NCI-H2107 treated with DMSO at 0.1 percent for 48 hours (cell line): Measurements from ENCODE around the gene BCL6.

Experiments
- DNase-seq: peaks from one replicate; lab custom pipeline; 2025; ENCODE audit not compliant: unreplicated experiment; lab: John Stamatoyannopoulos, UW

The BCL6 gene

GRCh38 chr3:187719628-187720336 is 25.5 kb downstream of the BCL6 start:
- peak; percentile 95 for DNase-seq

DNA sequence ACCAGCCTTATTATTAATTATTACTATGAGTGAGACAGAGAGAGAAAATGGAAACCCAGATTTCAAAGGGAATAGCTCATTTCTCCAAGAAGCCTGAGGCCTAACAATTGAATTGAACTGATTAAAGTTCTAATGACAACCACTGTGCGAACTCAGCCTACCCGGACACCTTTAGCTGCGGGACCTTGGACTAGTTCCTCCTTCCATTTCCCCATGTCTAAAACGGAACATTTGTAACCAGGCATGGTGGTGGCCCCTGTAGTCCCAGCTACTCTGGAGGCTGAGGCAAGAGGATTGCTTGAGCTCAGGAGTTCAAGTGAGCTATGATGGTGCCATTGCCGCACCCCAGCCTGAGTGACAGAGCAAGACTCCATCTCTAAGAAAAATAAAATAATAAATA is 26.5 kb downstream of the BCL6 start:
- no peak for DNase-seq

DNA sequence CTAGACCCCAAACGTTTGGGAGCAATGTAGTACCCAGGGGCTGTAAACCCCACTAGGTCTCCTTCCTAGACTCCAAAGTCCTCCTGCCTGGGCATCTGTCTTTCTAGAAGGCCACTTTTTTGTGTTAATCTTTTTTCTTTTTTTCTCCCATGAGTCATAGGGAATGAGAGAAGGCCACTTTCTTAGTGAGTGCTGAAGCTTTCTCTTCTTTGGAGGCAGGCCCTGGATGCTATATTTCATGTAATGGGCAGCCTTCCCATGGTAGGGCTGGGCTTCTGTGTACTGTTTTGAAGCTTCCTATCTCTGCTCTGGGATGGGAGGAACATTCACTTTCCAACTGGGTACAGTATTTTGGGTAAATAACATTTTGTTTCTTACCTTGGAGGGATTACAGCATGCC is 27.7 kb downstream of the BCL6 start:
- no peak for DNase-seq

DNA sequence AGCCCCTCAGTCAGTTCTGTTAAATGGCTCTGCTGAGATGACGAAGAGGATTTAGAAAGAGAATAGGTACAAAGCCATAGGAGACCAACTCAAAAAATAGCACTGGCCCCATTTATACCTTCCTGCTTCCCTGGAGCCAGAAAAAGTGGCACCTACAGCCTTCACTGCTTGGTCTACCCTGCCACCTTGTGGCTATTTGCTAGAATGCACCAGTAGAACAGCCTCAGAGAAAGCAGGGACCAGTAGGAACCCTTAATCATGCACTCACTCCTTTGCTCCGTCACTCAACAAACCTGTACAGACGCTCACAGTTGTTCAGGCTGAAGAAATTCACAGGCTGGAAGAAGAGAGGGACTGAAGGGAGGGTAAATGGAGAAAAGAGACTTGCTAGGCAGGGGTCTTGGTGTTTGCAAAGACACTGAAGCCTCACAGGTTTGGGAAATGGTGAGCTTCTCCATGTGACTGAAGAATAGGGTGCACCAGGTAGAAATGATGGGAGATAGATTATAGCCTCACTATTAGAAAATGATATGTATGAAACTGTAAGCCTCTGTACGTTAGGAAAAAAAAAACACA is 30.8 kb downstream of the BCL6 start:
- DNase-seq = peak; percentile 91

DNA sequence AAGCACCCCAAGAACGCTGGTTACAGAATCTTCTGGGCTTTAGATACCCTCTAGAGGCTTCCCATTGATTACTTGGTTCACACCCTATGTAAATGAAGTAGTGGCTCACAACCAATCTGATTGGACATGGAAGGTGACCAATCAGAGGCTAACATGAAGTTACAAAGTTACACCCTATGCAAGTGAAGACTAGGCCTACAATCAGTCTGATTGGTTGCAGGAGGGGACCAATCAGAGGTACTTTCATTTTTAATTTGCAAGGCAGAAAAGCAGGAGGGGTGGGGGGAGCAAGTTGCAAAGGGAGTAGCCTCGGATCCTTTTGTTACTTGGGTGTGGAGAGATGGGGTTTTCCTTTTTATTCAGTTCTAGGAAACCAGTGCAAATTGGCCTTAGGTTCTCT is 31.8 kb downstream of the BCL6 start:
- no peak for DNase-seq

DNA sequence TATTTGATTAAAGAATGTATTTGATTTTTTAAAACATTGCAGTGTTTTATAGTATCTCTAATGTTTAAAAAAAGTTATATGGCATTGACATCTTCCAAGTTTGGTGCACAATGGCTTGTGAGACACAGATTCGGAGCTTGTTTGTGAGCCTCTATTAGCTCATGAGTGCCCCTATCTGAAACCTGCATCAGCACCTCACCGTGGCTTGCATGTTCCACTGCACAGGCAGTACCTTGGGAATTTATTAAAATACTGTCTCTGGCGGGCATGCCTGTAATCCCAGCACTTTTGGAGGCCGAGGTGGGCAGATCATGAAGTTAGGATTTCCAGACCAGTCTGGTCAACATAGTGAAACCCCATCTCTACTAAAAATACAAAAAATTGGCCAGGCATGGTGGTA is 36.1 kb downstream of the BCL6 start:
- no peak for DNase-seq

DNA sequence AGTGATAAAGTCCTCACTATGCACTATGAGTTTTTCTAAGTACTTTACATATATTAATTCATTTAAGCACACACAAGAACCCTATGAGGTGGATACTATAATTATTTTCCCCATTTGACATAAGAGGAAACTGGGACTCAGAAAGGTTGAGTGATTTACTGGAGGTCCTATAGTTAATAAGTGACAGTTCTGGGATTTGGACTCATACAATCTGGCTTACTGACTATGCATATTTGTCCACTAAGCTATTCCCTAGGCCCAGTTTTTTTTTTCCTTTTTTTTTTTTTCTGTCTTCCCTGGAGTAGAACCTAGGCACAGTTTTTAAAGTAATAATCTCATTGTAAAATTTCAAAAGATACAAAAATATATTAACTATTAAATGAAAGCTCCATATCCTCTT is 36.6 kb downstream of the BCL6 start:
- DNase-seq = no peak

GRCh38 chr3:187706971-187707370 is 38.3 kb downstream of the BCL6 start:
- no peak for DNase-seq

DNA sequence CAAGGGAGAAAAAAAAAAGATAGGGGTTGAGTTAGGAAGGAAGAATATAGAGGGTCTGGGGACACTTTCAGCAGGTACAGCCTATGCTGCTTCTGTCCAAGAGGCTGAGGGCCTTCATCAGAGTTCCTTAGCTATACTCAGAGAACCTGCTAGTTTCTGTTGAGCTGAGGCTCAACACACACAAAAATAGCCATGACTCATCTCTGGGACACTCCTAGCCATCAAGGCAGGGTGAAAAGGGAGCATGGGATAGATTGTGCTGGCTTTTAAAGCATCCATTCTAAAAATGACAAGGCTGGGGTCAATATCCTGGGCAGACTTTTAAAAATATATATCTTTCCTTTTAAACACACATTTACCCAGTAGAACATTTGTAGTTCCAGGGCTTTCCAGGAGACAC is 40.1 kb downstream of the BCL6 start:
- DNase-seq = no peak

GRCh38 chr3:187702507-187703033 is 42.7 kb downstream of the BCL6 start, which contains the start of gene RTP2:
Gene RTP2, minus strand, starts transcription at chr3:187702557. Its CDS starts 429 bp downstream, at chr3:187702128.
- no peak for DNase-seq

DNA sequence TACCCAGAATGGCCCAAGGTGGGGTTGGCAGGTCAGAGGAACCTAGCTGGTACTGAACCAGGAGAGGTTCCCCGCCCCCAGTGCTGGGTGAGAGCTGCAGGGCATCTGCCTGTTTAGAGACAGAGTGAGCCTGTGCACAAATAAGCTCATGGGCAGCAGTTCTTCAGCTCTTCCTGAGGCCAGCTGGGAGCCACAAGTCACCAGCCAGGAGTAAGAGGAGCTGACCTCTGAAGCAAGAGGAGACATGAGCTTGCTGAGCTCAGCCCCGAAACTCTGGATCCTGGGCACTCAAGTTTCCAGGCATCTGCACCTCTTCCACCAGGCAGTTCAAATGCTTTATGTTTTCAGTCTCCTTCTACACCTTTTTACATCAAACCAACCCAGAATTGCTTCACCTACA is 45.0 kb downstream of the BCL6 start:
- no peak for DNase-seq

DNA sequence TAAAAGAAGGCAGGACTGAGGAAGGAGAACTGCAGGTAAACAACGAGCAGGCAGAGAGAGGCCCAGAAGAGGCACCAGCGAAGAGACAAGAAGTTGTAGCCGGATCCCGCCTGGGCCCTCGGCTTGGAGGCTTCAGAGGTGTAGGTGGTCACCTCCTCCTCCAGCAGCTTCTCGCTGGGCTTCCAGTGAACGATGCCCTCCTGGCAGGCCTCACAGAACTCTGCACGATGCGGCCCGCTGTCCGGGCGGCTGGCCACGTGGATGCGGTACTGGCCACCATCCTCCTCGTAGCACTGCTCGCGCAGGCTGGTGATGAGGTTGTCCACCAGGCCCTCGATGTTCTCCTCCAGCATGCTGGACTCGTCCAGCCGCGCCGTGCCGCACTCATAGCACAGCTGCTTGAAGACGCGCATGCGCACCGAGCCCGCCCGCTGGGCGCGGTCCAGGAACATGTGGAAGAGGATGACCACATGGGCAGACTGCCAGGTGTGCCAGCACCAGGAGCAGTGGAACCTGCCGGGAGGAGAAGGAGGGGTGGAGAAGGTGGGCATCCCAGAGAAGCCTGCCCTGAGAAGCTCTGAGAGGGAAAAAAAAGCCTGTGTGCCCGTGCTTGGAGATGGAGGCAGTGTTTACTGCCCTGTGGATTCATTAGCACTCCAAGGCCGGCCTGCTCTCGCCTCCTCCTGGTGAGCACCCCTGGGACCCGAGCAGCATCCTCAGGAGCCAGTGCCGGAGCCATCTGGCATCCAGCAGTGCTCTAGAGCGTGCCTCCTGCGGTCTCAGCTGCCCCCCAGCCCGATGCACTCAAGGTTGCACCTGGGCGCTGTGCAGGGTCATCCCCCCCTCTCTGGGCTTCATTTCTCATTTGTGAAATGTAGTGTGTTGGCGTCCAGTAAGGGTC is 46.5 kb downstream of the BCL6 start:
- no peak for DNase-seq

- DNase-seq = no peak
Measured at GRCh38 chr3:187696021-187696420, 49.2 kb downstream of the BCL6 start.

DNA sequence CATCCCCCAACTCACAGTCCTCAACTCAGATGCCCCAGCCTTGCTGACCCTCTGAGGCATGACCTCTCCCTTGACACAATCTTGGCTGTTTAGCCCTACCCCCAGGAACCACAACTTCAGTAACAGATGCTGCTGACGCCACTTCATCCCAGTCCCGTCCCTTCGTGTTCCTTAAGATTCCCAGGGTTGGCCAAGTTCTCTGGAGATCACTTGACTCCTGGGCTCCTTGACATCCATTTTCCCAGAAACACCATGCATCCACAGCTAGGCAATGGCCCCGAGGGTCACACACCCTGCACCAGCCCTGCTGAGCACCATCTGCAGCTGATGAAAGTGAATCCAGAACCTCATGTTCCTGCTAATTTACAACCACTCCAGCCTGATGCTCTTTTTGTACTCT is 49.8 kb downstream of the BCL6 start:
- no peak for DNase-seq

- no peak for DNase-seq
Measured at GRCh38 chr3:187694801-187695200, 50.5 kb downstream of the BCL6 start.

DNA sequence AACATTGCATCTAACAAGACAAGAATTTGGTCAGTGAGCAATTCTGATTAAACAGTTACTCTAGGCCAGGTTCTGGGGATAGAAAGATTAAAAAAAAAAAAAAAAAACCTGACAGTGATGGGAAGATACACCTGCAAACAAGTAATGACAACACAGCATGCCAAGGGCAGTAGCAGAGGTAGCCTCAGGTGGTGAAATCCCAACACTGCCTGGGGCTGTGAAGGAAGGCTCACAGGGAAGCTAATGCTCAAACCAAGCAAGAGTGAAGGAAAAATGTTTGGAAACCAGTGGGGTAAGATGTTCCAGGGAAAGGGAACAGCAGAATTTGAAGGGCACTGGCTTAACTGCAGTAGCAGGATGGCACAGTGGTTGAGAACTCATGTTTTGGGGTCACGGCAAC is 51.8 kb downstream of the BCL6 start:
- DNase-seq = no peak

- DNase-seq = no peak
Measured at GRCh38 chr3:187689984-187690383, 55.3 kb downstream of the BCL6 start.

DNA sequence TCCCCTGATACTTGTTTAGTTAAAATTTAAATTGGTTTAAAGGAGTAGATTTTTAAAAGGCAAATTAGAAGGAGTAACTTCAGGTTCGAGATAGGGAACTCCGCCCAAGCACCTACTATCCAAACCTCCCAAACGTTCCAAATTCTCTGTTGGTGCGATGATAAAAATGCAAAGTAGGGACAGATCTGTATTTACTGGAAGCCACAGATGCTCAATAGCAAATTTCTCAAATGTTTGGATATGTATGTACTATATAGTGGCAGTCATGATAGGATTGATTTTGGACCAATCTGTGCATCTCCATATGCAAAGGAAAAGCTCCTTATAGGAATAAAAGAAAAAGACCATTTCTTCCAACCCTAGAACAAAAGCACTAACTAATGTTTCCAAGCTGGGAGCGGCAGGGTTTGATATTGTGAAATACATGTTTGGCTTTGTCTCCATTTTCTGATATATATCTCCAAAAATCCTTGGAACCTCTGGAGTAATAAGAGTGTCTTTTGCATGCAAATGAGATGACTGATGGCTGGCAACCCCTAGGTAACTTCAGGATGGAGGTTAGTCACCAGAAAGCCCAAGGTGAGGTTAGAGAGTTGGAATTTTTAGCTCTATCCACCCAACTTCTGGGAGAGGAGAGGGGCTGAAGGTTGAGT is 58.5 kb downstream of the BCL6 start:
- DNase-seq = no peak

GRCh38 chr3:187685948-187686347 is 59.3 kb downstream of the BCL6 start:
- no peak for DNase-seq

GRCh38 chr3:187684880-187685279 is 60.4 kb downstream of the BCL6 start:
- DNase-seq = no peak

- no peak for DNase-seq
Measured at GRCh38 chr3:187684444-187684843, 60.8 kb downstream of the BCL6 start.
